Measurements from ENCODE around the gene VN1R5. TPM values are rescaled to one million over a fixed set of nuclear protein-coding genes. Genes with fewer than 3 reads are reported as not detected.

VN1R5 gene
- total and polyA plus RNA-seq, 9 of the 15 experiments (the other 6 are each of a cell fraction or from before 2014, with no cell fraction given), result not detected

DNA sequence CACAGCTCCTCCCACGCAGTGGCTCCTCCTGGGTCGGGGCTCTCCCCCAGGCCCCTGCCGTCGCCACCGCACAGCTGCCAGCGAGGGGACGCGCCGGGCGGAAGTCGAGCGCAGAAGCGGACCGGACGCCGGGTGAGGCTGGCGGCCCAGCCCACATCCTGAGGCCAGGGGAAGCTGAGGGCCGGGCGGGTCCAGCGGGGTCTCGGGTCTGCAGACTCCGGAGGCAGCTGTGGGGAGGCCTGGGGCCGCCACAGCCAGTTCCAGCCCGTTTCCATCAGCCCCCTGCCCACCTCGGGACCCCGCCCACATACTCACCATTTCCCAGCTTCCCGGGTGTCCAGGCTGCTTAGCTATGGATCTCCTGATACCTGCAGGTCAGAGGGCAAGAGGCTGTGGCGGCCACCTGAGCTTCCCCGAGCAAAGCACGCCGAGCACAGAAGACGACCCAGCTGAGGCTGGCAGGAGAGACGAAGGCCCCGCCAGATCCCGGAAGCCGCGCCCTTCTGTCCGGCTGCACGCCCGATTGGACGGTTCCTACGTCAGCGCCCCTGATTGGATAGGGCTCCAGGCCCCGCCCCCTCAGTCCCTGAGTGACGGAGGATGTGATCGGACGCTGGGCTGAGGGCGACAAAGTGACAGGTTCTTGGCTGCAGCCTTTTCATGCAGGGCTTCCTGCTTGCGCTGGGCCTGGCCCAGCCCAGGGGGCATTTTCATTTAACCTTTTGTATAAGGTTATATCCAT, 45.3 kb upstream of the VN1R5 start (continued):
- TF ChIP-seq PRDM10 (IDR thresholded peaks at IDR 0.05; ENCODE audit: partially characterized antibody), result peak; percentile 36
- no peak for TF ChIP-seq ZNF444 (CRISPR knock-in tag; IDR thresholded peaks at IDR 0.05)
- TF ChIP-seq ZNF347 (CRISPR knock-in tag; IDR thresholded peaks at IDR 0.05; ENCODE audit: low read depth), result no peak; the same call in 1 of the 2 replicates
- no peak for TF ChIP-seq MAFG (tag; conservative IDR thresholded peaks at IDR 0.05)
- TF ChIP-seq MNT (conservative IDR thresholded peaks at IDR 0.05), result peak in 1 of 2 experiments; percentile 89; a peak in 3 of 4 replicates
- TF ChIP-seq ZNF589 (CRISPR knock-in tag; IDR thresholded peaks at IDR 0.05; ENCODE audit: low read depth), result no peak
- TF ChIP-seq FOXK1 (CRISPR knock-in tag; IDR thresholded peaks at IDR 0.05; ENCODE audit: borderline replicate concordance), result peak; percentile 78; the same call in 1 of the 2 replicates
- peak; percentile 79 for TF ChIP-seq CREB1 (IDR thresholded peaks at IDR 0.05)
- peak; percentile 89 for TF ChIP-seq CREB1 (CRISPR knock-in tag; IDR thresholded peaks at IDR 0.05)
- no peak for TF ChIP-seq PHB (CRISPR knock-in tag; IDR thresholded peaks at IDR 0.05)
- no peak for TF ChIP-seq CAMTA2 (CRISPR knock-in tag; conservative IDR thresholded peaks at IDR 0.05)
- no peak for TF ChIP-seq ZNF431 (CRISPR knock-in tag; IDR thresholded peaks at IDR 0.05)
- no peak for TF ChIP-seq CBX5 (IDR thresholded peaks at IDR 0.05; ENCODE audit: borderline replicate concordance, low read depth)
- no peak for TF ChIP-seq ZNF197 (CRISPR knock-in tag; IDR thresholded peaks at IDR 0.05; ENCODE audit: low read depth)
- no peak for TF ChIP-seq ZNF143 (CRISPR knock-in tag; IDR thresholded peaks at IDR 0.05)
- no peak for TF ChIP-seq NFE2L1 (tag; IDR thresholded peaks at IDR 0.05; ENCODE audit: borderline replicate concordance, low read depth)
- TF ChIP-seq ZNF174 (CRISPR knock-in tag; IDR thresholded peaks at IDR 0.05), result no peak
- peak in 1 of 2 experiments; percentile 37; a peak in 2 of 4 replicates for TF ChIP-seq SRF (CRISPR knock-in tag; IDR thresholded peaks at IDR 0.05)
- no peak for TF ChIP-seq ZC3H4 (CRISPR knock-in tag; IDR thresholded peaks at IDR 0.05; ENCODE audit: borderline replicate concordance)

Measured in K562 (cell line).